ENCODE data around the gene PARD3.

GRCh38 chr10:34112171-34112782 lies 702.8 kb downstream of the PARD3 start:
- TF ChIP-seq CTCF (IDR thresholded peaks at IDR 0.05), result no peak
- no peak for TF ChIP-seq EZH2phosphoT487 (IDR thresholded peaks at IDR 0.05)
- no peak for TF ChIP-seq EZH2 (IDR thresholded peaks at IDR 0.05)

All from neural progenitor cell (in vitro differentiated cells).